ENCODE results near the gene ROBO1. TPM values are rescaled to one million over a fixed set of nuclear protein-coding genes. Genes with fewer than 3 reads are reported as not detected.

The ROBO1 gene
- total RNA-seq, 1 donor from 2014 or later = 73.8 TPM

GRCh38 chr3:78940626-78941025 is 827.2 kb downstream of the ROBO1 start:
- no peak for TF ChIP-seq CTCF (IDR thresholded peaks at IDR 0.05)
- peaks cover 13% of the 10 kb centered on the region for H3K36me3 Mint-ChIP-seq (ENCODE audit: unreplicated experiment)
- H3K27me3 Mint-ChIP-seq (ENCODE audit: unreplicated experiment) = no peaks in the 10 kb centered on the region
- no peak overlapping the region for H3K4me3 Mint-ChIP-seq (ENCODE audit: unreplicated experiment)
- H3K9me3 Mint-ChIP-seq (ENCODE audit: unreplicated experiment) = peaks cover 5% of the 10 kb centered on the region
- no peak for DNase-seq (ENCODE audit: extremely low spot score, unreplicated experiment)
- no peaks in the 10 kb centered on the region for H3K4me1 Mint-ChIP-seq (ENCODE audit: unreplicated experiment)
- no peak overlapping the region for H3K27ac Mint-ChIP-seq (ENCODE audit: unreplicated experiment)

DNA sequence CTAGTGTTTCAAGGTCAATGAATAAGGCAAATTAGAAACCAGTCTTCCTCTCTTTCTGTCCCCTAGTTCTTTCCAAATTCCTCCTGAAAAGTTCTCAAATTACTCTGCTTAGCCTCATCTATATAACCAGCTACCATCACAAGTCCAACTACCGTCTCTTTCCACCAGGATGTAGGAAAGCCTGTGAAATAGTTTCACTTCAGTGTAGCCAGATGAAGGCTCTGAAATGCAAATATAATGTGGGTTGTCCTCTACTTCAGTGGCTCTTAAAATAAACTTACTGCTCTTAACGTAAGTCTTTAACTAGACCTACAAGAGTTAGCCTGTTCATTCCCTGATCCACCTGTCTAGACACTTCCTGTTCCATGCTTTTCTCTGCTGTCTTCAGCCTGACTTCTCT is 827.7 kb downstream of the ROBO1 start:
- no peaks in the 10 kb centered on the region for H3K27me3 Mint-ChIP-seq (ENCODE audit: unreplicated experiment)
- TF ChIP-seq CTCF (IDR thresholded peaks at IDR 0.05) = no peak
- H3K36me3 Mint-ChIP-seq (ENCODE audit: unreplicated experiment) = peaks cover 8% of the 10 kb centered on the region
- no peak overlapping the region for H3K4me3 Mint-ChIP-seq (ENCODE audit: unreplicated experiment)
- H3K27ac Mint-ChIP-seq (ENCODE audit: unreplicated experiment) = no peak overlapping the region
- DNase-seq (ENCODE audit: extremely low spot score, unreplicated experiment) = no peak
- H3K4me1 Mint-ChIP-seq (ENCODE audit: unreplicated experiment) = no peaks in the 10 kb centered on the region
- peaks cover under 1% of the 10 kb centered on the region for H3K9me3 Mint-ChIP-seq (ENCODE audit: unreplicated experiment)

- Mint-ChIP-seq H3K4me3 (ENCODE audit: unreplicated experiment) (no peak overlapping the region), H3K27ac (ENCODE audit: unreplicated experiment) (no peak overlapping the region), H3K4me1 (ENCODE audit: unreplicated experiment) (no peaks in the 10 kb centered on the region), H3K9me3 (ENCODE audit: unreplicated experiment) (no peaks in the 10 kb centered on the region), H3K27me3 (ENCODE audit: unreplicated experiment) (no peaks in the 10 kb centered on the region), H3K36me3 (ENCODE audit: unreplicated experiment) (peaks cover 4% of the 10 kb centered on the region)
- no peak for TF ChIP-seq CTCF (IDR thresholded peaks at IDR 0.05)
- DNase-seq (ENCODE audit: extremely low spot score, unreplicated experiment) = no peak
Observed at GRCh38 chr3:78937475-78937874, 830.3 kb downstream of the ROBO1 start.

- Mint-ChIP-seq H3K9me3 (ENCODE audit: unreplicated experiment) (peaks cover 5% of the 10 kb centered on the region), H3K36me3 (ENCODE audit: unreplicated experiment) (peaks cover 5% of the 10 kb centered on the region), H3K4me1 (ENCODE audit: unreplicated experiment) (peaks cover 22% of the 10 kb centered on the region), H3K4me3 (ENCODE audit: unreplicated experiment) (no peak overlapping the region), H3K27me3 (ENCODE audit: unreplicated experiment) (no peaks in the 10 kb centered on the region), H3K27ac (ENCODE audit: unreplicated experiment) (no peak overlapping the region)
- DNase-seq (ENCODE audit: extremely low spot score, unreplicated experiment) = no peak
- no peak for TF ChIP-seq CTCF (IDR thresholded peaks at IDR 0.05)
Observed at GRCh38 chr3:78927759-78928158, 840.0 kb downstream of the ROBO1 start.

DNA sequence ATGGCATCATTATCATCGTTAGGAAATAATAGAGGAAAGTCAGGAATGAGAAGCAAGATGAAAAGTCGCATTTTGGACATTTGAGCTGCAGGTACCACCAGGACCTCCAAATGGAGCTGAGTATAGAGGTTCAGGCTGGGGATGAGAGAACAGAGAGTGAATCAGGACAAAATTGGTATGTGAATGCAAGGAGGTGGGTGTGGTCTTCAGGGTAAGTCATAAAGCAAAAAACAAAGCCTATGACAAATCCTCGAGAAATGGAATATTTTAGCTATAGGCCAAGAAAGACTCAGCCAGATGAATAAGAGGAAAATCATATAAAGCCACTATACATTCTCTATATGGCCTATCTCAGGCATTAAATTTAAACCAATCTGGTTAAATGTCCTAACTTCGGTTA is 841.3 kb downstream of the ROBO1 start:
- no peaks in the 10 kb centered on the region for H3K27me3 Mint-ChIP-seq (ENCODE audit: unreplicated experiment)

More for the DNA sequence above, 841.3 kb downstream of the ROBO1 start:
- H3K36me3 Mint-ChIP-seq (ENCODE audit: unreplicated experiment) = peaks cover 5% of the 10 kb centered on the region
- TF ChIP-seq CTCF (IDR thresholded peaks at IDR 0.05) = no peak
- H3K4me3 Mint-ChIP-seq (ENCODE audit: unreplicated experiment) = no peak overlapping the region
- DNase-seq (ENCODE audit: extremely low spot score, unreplicated experiment) = no peak
- H3K4me1 Mint-ChIP-seq (ENCODE audit: unreplicated experiment) = peaks cover 19% of the 10 kb centered on the region
- peaks cover 5% of the 10 kb centered on the region for H3K9me3 Mint-ChIP-seq (ENCODE audit: unreplicated experiment)
- H3K27ac Mint-ChIP-seq (ENCODE audit: unreplicated experiment) = no peak overlapping the region

Measured in osteocyte (in vitro differentiated cells).